Subcutaneous adipose tissue (tissue), 4 donors: ENCODE measurements around the gene CCDC112. TPM values are rescaled to one million over a fixed set of nuclear protein-coding genes. Genes with fewer than 3 reads are reported as not detected.

Experiments used
- total RNA-seq, 4 donors: library from RNA; depleted of rRNA; stranded (reverse); fragments of >200 nt; gene quantifications; one replicate each; pipeline ENCODE4 v1.1.0, GENCODE V29; 2016
- TF ChIP-seq, protein P1 (sequence below): fragments of 450-650 bp; IDR thresholded peaks from one replicate; pipeline ENCODE4 v1.5.1; 2016; ENCODE audit warnings: low read depth, mild to moderate bottlenecking, control low read depth, antibody characterized with exemption, moderate library complexity

CCDC112 gene
- total RNA-seq, result 10 to 100 TPM in 3 of 4 donors, 1 to 10 TPM in 1; 5.1 to 16.7 (median 14.5) TPM

DNA sequence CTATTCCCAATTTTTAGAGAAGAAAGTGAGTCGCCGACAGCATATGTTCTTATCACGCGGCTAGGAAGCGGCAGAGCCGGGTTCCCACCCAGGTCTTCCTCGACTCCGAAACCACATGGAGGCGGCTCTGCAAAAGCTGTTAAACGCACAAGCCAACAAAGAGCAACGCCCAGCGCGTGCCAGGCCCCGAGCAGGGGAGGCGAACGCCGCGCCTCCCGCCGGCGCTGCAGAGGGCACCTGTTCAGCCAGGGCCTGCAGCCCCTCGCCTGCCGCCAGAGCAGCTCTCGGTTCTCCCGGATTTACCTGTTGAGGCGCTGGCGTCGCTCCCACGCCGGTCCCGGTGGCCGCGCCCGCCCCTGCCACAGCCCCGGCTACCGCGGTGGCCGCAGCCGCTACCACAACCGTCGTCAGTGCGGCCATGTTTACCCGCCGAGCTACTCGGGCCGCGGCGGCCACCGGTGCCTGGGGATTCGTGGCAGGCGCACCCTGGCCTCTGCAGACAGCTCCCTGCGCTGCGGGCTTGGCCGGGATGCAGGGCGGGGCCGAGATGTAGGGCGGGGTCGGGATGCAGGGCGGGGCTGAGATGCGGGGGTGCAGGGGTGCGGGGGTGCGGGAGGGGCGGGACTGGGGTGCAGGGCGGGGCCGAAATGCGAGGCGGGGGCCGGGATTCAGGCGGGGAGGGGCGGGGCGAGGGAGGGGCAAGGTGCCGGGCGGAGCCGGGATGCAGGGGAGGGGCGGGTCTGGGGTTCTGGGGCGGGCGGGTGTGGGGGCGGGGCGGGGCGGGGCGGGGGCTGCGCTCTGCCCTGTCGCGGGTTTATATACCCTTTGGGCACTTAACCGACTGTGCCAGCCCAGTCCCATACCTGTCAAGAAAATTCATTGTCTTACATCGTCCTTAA lies at the start of gene CCDC112:
Gene CCDC112 (minus strand): TSS at position 531 of the 899 bp plus-strand sequence. CDS start 111 bp downstream, at position 420.
- TF ChIP-seq, protein P1, sequence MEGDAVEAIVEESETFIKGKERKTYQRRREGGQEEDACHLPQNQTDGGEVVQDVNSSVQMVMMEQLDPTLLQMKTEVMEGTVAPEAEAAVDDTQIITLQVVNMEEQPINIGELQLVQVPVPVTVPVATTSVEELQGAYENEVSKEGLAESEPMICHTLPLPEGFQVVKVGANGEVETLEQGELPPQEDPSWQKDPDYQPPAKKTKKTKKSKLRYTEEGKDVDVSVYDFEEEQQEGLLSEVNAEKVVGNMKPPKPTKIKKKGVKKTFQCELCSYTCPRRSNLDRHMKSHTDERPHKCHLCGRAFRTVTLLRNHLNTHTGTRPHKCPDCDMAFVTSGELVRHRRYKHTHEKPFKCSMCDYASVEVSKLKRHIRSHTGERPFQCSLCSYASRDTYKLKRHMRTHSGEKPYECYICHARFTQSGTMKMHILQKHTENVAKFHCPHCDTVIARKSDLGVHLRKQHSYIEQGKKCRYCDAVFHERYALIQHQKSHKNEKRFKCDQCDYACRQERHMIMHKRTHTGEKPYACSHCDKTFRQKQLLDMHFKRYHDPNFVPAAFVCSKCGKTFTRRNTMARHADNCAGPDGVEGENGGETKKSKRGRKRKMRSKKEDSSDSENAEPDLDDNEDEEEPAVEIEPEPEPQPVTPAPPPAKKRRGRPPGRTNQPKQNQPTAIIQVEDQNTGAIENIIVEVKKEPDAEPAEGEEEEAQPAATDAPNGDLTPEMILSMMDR, result no peak

GRCh38 chr5:115345344-115345743 lies 48.9 kb upstream of the CCDC112 start:
- TF ChIP-seq, protein P1, result no peak

DNA sequence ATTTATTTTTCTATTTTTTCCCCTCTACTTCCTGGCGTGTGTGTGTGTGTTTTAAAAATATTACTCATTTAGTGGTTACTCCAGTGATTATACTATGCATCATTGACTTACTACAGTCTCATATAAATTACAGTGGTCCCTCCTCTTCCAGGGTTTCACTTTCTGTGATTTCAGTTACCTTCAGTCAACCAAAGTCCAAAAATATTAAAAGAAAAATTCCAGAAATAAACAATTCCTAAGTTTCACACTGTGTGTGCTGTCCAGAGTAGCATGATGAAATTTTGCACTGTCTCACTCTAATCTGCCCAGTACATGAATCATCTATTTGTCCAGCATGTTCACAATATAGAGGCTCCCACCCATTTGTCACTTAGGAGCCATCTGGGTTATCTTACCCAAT lies 47.4 kb upstream of the CCDC112 start:
- TF ChIP-seq, protein P1, result no peak

GRCh38 chr5:115342590-115343377 lies 46.3 kb upstream of the CCDC112 start:
- TF ChIP-seq, protein P1, result no peak

DNA sequence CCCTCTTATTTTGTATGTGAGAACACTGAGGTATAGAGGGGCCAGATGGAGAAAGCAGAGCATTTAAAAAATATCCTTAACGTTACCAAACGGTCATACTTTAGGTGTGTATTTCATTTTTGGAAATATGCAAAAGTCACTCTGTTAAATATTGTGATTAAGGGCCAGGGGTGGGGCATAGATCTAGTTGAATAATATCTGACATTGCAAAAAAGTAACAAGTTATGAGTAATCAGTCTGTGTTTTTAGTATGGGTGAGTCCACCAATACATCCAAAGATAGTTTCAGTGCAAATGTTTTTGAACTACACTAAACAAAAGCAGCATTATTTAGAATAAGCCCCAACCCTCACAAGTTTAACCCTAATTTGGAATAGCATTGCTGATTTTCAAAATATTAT lies 45.3 kb upstream of the CCDC112 start:
- TF ChIP-seq, protein P1, result no peak

DNA sequence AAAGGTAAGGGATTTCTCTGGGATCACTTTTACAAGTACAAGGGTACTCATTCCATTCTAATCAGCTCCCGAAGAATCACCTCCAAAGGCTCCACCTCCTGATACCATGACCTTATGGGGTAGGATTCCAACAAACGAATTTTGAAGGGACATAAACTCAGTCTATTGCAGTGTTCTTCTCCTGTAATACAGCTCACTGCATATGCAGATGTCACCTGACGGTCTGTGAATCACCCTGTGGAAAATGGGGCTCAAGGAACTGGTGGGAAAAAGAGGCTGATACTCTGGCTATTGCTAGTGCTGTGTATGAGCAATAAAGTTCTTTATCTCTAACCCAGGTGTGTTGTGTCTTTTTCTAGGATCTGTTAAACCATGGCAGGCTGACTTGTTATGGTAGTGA lies 42.4 kb upstream of the CCDC112 start:
- TF ChIP-seq, protein P1, result no peak

GRCh38 chr5:115337882-115338281 lies 41.4 kb upstream of the CCDC112 start:
- TF ChIP-seq, protein P1, result no peak
